CD4-positive, CD25-positive, alpha-beta regulatory T cell (primary cell): Measurements from ENCODE around the gene SLC39A10. TPM values are rescaled to one million over a fixed set of nuclear protein-coding genes. Genes with fewer than 3 reads are reported as not detected.
A peak's percentile ranks its signal among the peaks of the same experiment; 100 is the strongest.
"Not testable (repeated sequence)": the region's sequence is repeated elsewhere in the genome, so short reads cannot be mapped to it uniquely, and the experiment has no call there.

Experiments
- ATAC-seq, 2 donors: fragments of 150-1000 bp; cut with Tn5 transposase; one replicate each; pipeline ENCODE4 v1.10.0; 2021; ENCODE audit warnings: low read depth in 2 of 2, moderate number of reproducible peaks in 2 of 2, moderate library complexity in 1 of 2
- DNase-seq, 3 donors: peaks; one replicate each; pipeline versions ENCODE4 v3.0.0 to v3.0.0-alpha.2; 2012 to 2022; ENCODE audit warnings: mixed read lengths in 1 of 3
- H3K27ac ChIP-seq: one replicate; pipeline ENCODE4 v1.7.0; 2013; ENCODE audit warnings: mild to moderate bottlenecking, low read length; ENCODE audit not compliant: insufficient read depth, poor library complexity, severe bottlenecking
- H3K27me3 ChIP-seq: one replicate; pipeline ENCODE4 v1.7.0; 2013; ENCODE audit warnings: low read length; ENCODE audit not compliant: control insufficient read depth, insufficient read depth
- H3K36me3 ChIP-seq: one replicate; pipeline ENCODE4 v1.7.0; 2013; ENCODE audit warnings: mild to moderate bottlenecking, low read length, moderate library complexity; ENCODE audit not compliant: control insufficient read depth, insufficient read depth
- H3K4me1 ChIP-seq: 2 replicates; pipeline ENCODE4 v1.7.0; 2013; ENCODE audit warnings: mild to moderate bottlenecking, low read length; ENCODE audit not compliant: insufficient read depth, control insufficient read depth, poor library complexity, severe bottlenecking
- H3K4me3 ChIP-seq: one replicate; pipeline ENCODE4 v1.7.0; 2013; ENCODE audit warnings: low read depth, mild to moderate bottlenecking, low read length, moderate library complexity
- H3K9me3 ChIP-seq, 2 experiments: 1 replicate in 1 of 2; 2 replicates in 1 of 2; pipeline ENCODE4 v1.7.0; 2013; ENCODE audit warnings: low read length in 2 of 2, mild to moderate bottlenecking in 1 of 2, moderate library complexity in 1 of 2; ENCODE audit not compliant: control insufficient read depth in 2 of 2
- H3K27ac Mint-ChIP-seq, 3 donors: one replicate each; pipeline ENCODE4 v1.8.0; 2020 to 2022; ENCODE audit warnings: mild to moderate bottlenecking in 3 of 3, mixed read lengths in 3 of 3, moderate library complexity in 2 of 3
- H3K27me3 Mint-ChIP-seq: one replicate; pipeline ENCODE4 v1.8.0; 2022; ENCODE audit warnings: mild to moderate bottlenecking, mixed read lengths
- H3K36me3 Mint-ChIP-seq: one replicate; pipeline ENCODE4 v1.8.0; 2020; ENCODE audit warnings: mixed read lengths
- H3K4me1 Mint-ChIP-seq, 4 donors: one replicate each; pipeline ENCODE4 v1.8.0; 2020 to 2022; ENCODE audit warnings: mixed read lengths in 4 of 4, mild to moderate bottlenecking in 1 of 4
- H3K4me3 Mint-ChIP-seq, 4 donors: one replicate each; pipeline ENCODE4 v1.8.0; 2020 to 2022; ENCODE audit warnings: mild to moderate bottlenecking in 4 of 4, mixed read lengths in 4 of 4, moderate library complexity in 3 of 4
- H3K9me3 Mint-ChIP-seq, 7 donors: one replicate each; pipeline ENCODE4 v1.8.0; 2020 to 2022; ENCODE audit warnings: mixed read lengths in 7 of 7, mild to moderate bottlenecking in 3 of 7, moderate library complexity in 2 of 7
- polyA plus RNA-seq, 4 donors: library from polyadenylated mRNA; unstranded; fragments of 300-500 nt; fragmentation: Illumina TruSeq; gene quantifications; one replicate each; pipeline ENCODE4 v1.2.3, GENCODE V29; 2021
- total RNA-seq: library from RNA; stranded (reverse); gene quantifications from one replicate; pipeline ENCODE4 v1.2.3, GENCODE V29; 2022

Gene SLC39A10
- total and polyA plus RNA-seq, 5 donors from 2014 or later = 9.2 to 66.3 (median 11.5) TPM

DNA sequence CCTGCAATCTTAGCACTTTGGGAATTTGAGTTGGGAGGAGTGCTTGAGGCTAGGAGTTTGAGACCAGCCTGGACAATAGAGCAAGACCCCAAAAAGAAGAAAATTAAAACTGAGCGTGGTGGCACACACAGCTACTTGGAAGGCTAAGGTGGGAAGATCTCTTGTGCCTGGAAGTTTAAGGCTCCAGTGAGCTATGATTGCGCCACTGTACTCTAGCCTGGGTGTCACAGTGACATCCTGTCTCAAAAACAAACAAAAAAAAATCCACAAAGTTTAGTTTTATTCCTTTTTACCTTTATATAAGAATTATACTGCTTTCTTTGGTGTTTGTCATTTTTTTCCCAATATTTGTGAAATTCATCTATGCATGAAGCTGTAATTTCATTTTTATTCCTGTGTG lies 20.3 kb downstream of the SLC39A10 start:
- Mint-ChIP-seq H3K4me3 (peak overlapping the region in 2 of 4 donors; percentile 61 to 66), H3K36me3 (peaks cover 30% of the 10 kb centered on the region), H3K9me3 (no peaks in the 10 kb centered on the region), H3K27ac (peak overlapping the region in 2 of 3 donors; percentile 55 to 90), H3K4me1 (peaks cover 38 to 86% (median 46%) of the 10 kb centered on the region in 4 donors), H3K27me3 (no peaks in the 10 kb centered on the region)
- Histone ChIP-seq H3K4me1 (no peaks in the 10 kb centered on the region), H3K27me3 (no peaks in the 10 kb centered on the region), H3K4me3 (no peak overlapping the region), H3K9me3 (no peaks in the 10 kb centered on the region), H3K36me3 (peaks cover 10% of the 10 kb centered on the region), H3K27ac (no peak overlapping the region)
- DNase-seq (no peak), ATAC-seq (no peak)

DNA sequence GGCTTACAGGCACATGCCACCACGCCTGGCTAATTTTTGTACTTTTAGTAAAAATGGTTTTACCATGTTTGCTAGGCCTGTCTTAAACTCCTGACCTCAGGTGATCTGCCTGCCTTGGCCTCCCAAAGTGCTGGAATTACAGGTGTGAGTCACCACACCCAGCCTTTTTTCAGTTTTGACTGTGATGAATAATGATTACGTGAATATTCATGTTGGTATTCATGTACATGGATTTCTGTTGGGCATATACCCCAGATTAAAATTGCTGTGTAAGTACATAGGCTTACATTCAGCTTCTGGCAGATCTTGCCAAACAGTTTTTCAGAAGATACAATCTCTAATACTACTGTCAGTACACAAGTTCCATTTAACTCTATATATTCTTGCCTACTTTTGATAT lies 20.9 kb downstream of the SLC39A10 start:
- peak overlapping the region in 1 of 3 donors; percentile 20 for H3K27ac Mint-ChIP-seq
- H3K27me3 ChIP-seq = no peaks in the 10 kb centered on the region
- peaks cover 31% of the 10 kb centered on the region for H3K36me3 Mint-ChIP-seq
- no peak overlapping the region for H3K27ac ChIP-seq
- ATAC-seq (no peak), DNase-seq (no peak)
- no peaks in the 10 kb centered on the region for H3K27me3 Mint-ChIP-seq
- H3K4me3 Mint-ChIP-seq = peak overlapping the region in 3 of 4 donors; percentile 15 to 61 (median 52)
- no peaks in the 10 kb centered on the region for H3K9me3 Mint-ChIP-seq
- H3K9me3 ChIP-seq = no peaks in the 10 kb centered on the region
- peaks cover 33 to 80% (median 44%) of the 10 kb centered on the region in 4 donors for H3K4me1 Mint-ChIP-seq
- peaks cover 10% of the 10 kb centered on the region for H3K36me3 ChIP-seq
- H3K4me1 ChIP-seq = no peaks in the 10 kb centered on the region
- H3K4me3 ChIP-seq = no peak overlapping the region

DNA sequence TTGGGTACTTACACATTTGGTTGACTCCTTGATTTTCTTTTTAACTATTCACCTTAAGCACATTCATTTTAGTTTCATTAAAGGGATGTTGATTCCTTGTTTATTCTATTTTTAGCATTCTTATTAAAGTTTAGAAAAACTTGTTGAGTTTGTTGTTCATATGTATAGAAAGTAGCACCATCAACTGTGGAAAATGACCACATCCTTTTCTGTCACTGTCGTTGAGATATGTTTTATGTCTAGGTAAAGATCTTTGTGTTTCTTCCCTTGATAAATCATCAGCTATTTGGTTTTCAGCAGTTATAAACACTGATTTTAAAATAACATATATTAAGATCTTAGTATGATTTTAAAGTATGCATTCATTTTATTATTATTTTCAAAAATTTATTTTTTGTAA lies 25.1 kb downstream of the SLC39A10 start:
- peaks cover 13% of the 10 kb centered on the region for H3K36me3 ChIP-seq
- H3K4me1 Mint-ChIP-seq = peaks cover 38 to 77% (median 52%) of the 10 kb centered on the region in 4 donors
- H3K36me3 Mint-ChIP-seq = peaks cover 50% of the 10 kb centered on the region
- H3K4me1 ChIP-seq = peaks cover 10% of the 10 kb centered on the region
- DNase-seq (no peak), ATAC-seq (no peak)
- no peak overlapping the region for H3K4me3 ChIP-seq
- H3K9me3 ChIP-seq = no peaks in the 10 kb centered on the region
- no peak overlapping the region for H3K4me3 Mint-ChIP-seq
- no peaks in the 10 kb centered on the region for H3K27me3 ChIP-seq
- no peak overlapping the region for H3K27ac ChIP-seq
- H3K27ac Mint-ChIP-seq = no peak overlapping the region
- H3K27me3 Mint-ChIP-seq = no peaks in the 10 kb centered on the region
- no peaks in the 10 kb centered on the region for H3K9me3 Mint-ChIP-seq

DNA sequence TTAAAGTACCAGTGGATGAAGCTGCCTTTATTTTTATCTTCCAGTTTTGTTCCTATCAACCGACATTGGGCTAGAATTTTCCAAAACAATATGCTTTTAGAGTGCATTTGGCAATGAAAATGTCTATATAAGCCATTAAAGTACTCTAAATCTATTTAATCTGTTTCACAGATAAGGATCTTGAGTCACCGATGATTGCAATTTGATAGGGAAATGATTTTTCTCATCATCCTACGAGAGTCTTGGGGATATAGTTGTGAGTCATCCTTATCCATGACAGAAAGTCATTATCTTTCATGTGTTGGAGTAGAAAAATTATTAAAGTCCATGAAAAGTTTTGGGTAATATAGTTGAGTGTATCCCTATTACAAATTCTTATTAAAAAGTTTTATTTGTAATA lies 26.1 kb downstream of the SLC39A10 start:
- H3K9me3 Mint-ChIP-seq = no peaks in the 10 kb centered on the region
- H3K27me3 Mint-ChIP-seq = no peaks in the 10 kb centered on the region
- ATAC-seq (no peak), DNase-seq (no peak)
- Histone ChIP-seq H3K27ac (no peak overlapping the region), H3K27me3 (no peaks in the 10 kb centered on the region), H3K9me3 (no peaks in the 10 kb centered on the region), H3K36me3 (peaks cover 13% of the 10 kb centered on the region), H3K4me1 (peaks cover 13% of the 10 kb centered on the region), H3K4me3 (no peak overlapping the region)
- H3K4me1 Mint-ChIP-seq = peaks cover 36 to 70% (median 48%) of the 10 kb centered on the region in 4 donors
- no peak overlapping the region for H3K27ac Mint-ChIP-seq
- no peak overlapping the region for H3K4me3 Mint-ChIP-seq
- H3K36me3 Mint-ChIP-seq = peaks cover 53% of the 10 kb centered on the region

DNA sequence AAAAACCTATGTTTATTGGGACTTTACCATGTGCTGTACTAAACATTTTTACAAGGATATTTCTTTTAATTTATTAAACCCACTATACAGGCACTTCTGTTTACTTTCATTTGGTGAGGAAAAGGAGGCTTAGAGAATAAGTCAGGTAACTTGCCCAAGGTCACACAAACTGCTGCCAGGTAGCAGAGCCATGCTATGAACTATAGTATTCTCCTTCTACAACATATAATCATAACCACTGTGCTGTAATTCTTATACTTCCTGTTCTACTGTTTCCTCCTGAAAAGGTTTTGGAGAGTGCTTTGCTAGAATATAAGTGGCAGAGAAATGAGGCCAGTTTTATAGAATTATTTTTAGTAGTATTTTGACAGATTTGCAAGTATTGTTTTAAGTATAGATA lies 29.5 kb downstream of the SLC39A10 start:
- Mint-ChIP-seq H3K4me1 (peaks cover 35 to 56% (median 41%) of the 10 kb centered on the region in 4 donors), H3K27me3 (no peaks in the 10 kb centered on the region)

DNA sequence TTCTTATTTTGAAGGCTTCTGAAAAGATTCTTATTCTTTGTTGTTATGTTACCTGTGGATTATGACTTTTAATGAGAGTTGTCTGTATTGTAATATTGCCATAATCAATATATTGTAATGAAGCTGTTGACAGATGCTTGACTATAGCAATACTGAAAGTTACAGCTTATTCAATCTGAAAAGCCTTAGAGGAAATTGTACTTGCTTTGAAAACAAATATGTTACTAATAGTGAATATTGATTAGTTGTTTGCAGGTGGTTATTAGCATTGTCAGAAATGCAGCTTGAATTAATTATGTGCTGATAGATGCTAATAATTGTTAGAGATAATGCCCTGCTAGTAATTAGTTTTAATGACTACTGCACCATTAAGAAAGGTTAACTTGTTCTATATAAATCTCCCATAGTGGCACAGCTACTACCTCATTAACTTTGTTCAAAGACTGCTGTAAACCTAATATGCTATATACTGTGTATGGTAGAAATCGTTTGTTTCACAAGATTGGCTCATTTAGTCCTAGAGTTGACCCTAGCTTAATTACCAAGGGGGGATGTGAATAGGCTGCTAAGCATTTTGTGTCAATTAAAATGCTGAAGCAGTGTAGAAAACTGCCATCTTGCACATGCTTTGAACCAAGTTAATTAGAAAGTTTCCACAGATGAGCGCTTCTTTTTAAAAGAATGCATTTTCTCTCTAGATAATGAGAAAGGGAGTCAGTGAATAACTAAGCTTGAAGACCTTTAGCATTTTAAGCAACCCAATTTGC lies 30.5 kb downstream of the SLC39A10 start:
- ATAC-seq (no peak), DNase-seq (no peak)
- Mint-ChIP-seq H3K4me1 (peaks cover 34 to 60% (median 45%) of the 10 kb centered on the region in 4 donors), H3K9me3 (peaks cover 0 to 16% (median 7%) of the 10 kb centered on the region in 7 donors), H3K36me3 (peaks cover 62% of the 10 kb centered on the region), H3K4me3 (no peak overlapping the region), H3K27ac (no peak overlapping the region), H3K27me3 (no peaks in the 10 kb centered on the region)
- H3K4me3 ChIP-seq = no peak overlapping the region
- H3K27ac ChIP-seq = no peak overlapping the region
- H3K9me3 ChIP-seq = no peaks in the 10 kb centered on the region
- peaks cover 10% of the 10 kb centered on the region for H3K36me3 ChIP-seq
- H3K27me3 ChIP-seq = no peaks in the 10 kb centered on the region
- H3K4me1 ChIP-seq = peaks cover 13% of the 10 kb centered on the region

More for the DNA sequence above, 29.5 kb downstream of the SLC39A10 start:
- H3K36me3 ChIP-seq = peaks cover 10% of the 10 kb centered on the region
- no peak for ATAC-seq
- DNase-seq = no peak
- no peak overlapping the region for H3K27ac ChIP-seq
- H3K4me3 ChIP-seq = no peak overlapping the region
- H3K9me3 Mint-ChIP-seq = peaks cover 0 to 13% (median 5%) of the 10 kb centered on the region in 7 donors
- H3K27ac Mint-ChIP-seq = peak overlapping the region in 1 of 3 donors; percentile 36
- H3K36me3 Mint-ChIP-seq = peaks cover 58% of the 10 kb centered on the region
- H3K27me3 ChIP-seq = no peaks in the 10 kb centered on the region
- H3K4me1 ChIP-seq = peaks cover 13% of the 10 kb centered on the region
- peak overlapping the region in 3 of 4 donors; percentile 1 to 42 (median 42) for H3K4me3 Mint-ChIP-seq
- H3K9me3 ChIP-seq = no peaks in the 10 kb centered on the region

DNA sequence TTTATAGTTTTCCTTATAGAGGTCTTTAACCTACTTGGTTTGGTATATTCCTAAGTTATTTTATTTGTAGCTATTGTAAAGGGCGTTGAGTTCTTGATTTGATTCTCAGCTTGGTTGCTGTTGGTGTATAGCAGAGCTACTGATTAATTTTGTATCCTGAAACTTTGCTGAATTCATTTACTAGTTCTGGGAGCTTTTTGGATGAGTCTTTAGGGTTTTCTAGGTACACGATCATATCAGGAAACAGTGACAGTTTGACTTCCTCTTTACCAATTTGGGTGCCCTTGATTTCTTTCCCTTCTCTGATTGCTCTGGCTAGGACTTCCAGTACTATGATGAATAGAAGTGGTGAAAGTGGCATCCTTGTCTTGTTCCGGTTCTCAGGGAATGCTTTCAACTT lies 35.5 kb downstream of the SLC39A10 start:
- H3K36me3 ChIP-seq = peaks cover 18% of the 10 kb centered on the region
- not testable (repeated sequence) for H3K27me3 Mint-ChIP-seq, H3K4me3 ChIP-seq, H3K27me3 ChIP-seq, H3K9me3 ChIP-seq, H3K27ac Mint-ChIP-seq, H3K27ac ChIP-seq, ATAC-seq, H3K4me1 ChIP-seq, DNase-seq
- Mint-ChIP-seq H3K36me3 (peaks cover 57% of the 10 kb centered on the region), H3K4me3 (peak overlapping the region in 1 of 4 donors; percentile 14), H3K9me3 (peaks cover 0 to 20% (median 10%) of the 10 kb centered on the region in 7 donors), H3K4me1 (peaks cover 39 to 61% (median 48%) of the 10 kb centered on the region in 4 donors)
